Tibial nerve (tissue), 4 donors: ENCODE data around the gene CACNA1F.

ENCODE experiments used
- CTCF ChIP-seq, 5 experiments: fragments of 200-600 bp in 3 of 5; fragments of 450-650 bp in 2 of 5; sonication (generic) in 3 of 5; IDR thresholded peaks; one replicate each; pipeline ENCODE4 v1.5.1; 2016 to 2019; ENCODE audit warnings: antibody characterized with exemption in 5 of 5, mild to moderate bottlenecking in 3 of 5, moderate library complexity in 2 of 5
- EP300 ChIP-seq, 2 donors: sonication (generic); formaldehyde crosslinking; IDR thresholded peaks; one replicate each; pipeline ENCODE4 v1.6.1; 2017; ENCODE audit warnings: antibody characterized with exemption in 2 of 2, mild to moderate bottlenecking in 1 of 2
- POLR2A ChIP-seq, 2 donors: fragments of 450-650 bp; IDR thresholded peaks; one replicate each; pipeline ENCODE4 v1.6.1; 2017; ENCODE audit warnings: antibody characterized with exemption in 2 of 2, mild to moderate bottlenecking in 2 of 2, moderate library complexity in 2 of 2

- TF ChIP-seq CTCF (IDR thresholded peaks at IDR 0.05) (no peak), EP300 (IDR thresholded peaks at IDR 0.05) (no peak), POLR2A (IDR thresholded peaks at IDR 0.05) (no peak)
These were observed 34.4 kb downstream of the CACNA1F start for GRCh38 chrX:49198540-49199314.
